Coronary artery (tissue), 2 donors: ENCODE measurements around the gene C11orf98.
"Not testable (repeated sequence)": the region's sequence is repeated elsewhere in the genome, so short reads cannot be mapped to it uniquely, and the experiment has no call there.

Experiments
- DNase-seq: peaks from one replicate; pipeline ENCODE4 v3.0.0-alpha.2; 2017; ENCODE audit warnings: low spot score
- H3K27ac ChIP-seq, 2 donors: fragments of 200-600 bp; sonication (generic); one replicate each; pipeline ENCODE4 v1.5.1; 2016 to 2019
- H3K4me3 ChIP-seq: fragments of 200-600 bp; sonication (generic); 2 replicates; pipeline ENCODE4 v1.5.1; 2016; ENCODE audit warnings: mild to moderate bottlenecking, moderate library complexity
- TF ChIP-seq, protein P1 (sequence below): fragments of 200-600 bp; sonication (generic); IDR thresholded peaks from one replicate; pipeline ENCODE4 v1.5.1; 2019; ENCODE audit warnings: antibody characterized with exemption

C11orf98 gene

GRCh38 chr11:62665599-62666258 lies 719 bp upstream of the C11orf98 start:
- Histone ChIP-seq H3K4me3 (peak overlapping the region; percentile 86), H3K27ac (peak overlapping the region; percentile 55 to 93)
- DNase-seq = peak; percentile 84
- TF ChIP-seq, protein P1, sequence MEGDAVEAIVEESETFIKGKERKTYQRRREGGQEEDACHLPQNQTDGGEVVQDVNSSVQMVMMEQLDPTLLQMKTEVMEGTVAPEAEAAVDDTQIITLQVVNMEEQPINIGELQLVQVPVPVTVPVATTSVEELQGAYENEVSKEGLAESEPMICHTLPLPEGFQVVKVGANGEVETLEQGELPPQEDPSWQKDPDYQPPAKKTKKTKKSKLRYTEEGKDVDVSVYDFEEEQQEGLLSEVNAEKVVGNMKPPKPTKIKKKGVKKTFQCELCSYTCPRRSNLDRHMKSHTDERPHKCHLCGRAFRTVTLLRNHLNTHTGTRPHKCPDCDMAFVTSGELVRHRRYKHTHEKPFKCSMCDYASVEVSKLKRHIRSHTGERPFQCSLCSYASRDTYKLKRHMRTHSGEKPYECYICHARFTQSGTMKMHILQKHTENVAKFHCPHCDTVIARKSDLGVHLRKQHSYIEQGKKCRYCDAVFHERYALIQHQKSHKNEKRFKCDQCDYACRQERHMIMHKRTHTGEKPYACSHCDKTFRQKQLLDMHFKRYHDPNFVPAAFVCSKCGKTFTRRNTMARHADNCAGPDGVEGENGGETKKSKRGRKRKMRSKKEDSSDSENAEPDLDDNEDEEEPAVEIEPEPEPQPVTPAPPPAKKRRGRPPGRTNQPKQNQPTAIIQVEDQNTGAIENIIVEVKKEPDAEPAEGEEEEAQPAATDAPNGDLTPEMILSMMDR = no peak

DNA sequence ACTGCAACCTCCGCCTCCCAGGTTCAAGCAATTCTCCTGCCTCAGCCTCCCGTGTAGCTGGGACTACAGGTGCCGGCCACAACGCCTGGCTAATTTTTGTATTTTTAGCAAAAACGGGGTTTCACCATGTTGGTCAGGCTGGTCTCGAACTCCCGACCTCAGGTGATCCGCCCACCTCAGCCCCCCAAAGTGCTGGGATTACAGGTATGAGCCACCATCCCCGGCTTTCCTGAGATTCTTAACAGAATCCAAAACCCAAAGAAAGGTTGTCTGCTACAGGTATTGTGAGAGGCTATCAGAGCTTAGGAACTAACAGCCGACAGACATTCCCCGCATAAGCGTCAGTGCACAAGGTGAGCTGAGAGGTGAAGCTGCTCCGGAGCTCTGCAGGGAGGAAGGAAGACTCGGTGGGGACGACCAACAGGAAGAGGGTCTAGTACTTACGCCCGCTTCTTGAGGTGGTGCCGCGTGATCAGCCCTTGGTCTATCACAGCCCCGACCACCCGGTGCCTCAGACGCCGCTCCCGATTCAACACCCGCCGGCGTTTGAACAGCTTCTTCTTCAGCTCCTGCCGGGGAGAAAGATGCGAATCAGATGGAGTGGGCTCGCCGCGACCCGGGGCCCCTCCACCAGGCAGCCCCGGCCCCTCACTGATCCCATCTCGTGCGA lies 470 bp downstream of the C11orf98 start:
- TF ChIP-seq, protein P1 = no peak
- Histone ChIP-seq H3K4me3 (peak overlapping the region; percentile 86), H3K27ac (peak overlapping the region; percentile 55 to 93)

GRCh38 chr11:62656796-62657429 lies 8.1 kb downstream of the C11orf98 start:
- Histone ChIP-seq H3K27ac (no peak overlapping the region), H3K4me3 (no peak overlapping the region)
- DNase-seq = no peak
- TF ChIP-seq, protein P1 = no peak

More for the DNA sequence above, 470 bp downstream of the C11orf98 start:
- no peak for DNase-seq

DNA sequence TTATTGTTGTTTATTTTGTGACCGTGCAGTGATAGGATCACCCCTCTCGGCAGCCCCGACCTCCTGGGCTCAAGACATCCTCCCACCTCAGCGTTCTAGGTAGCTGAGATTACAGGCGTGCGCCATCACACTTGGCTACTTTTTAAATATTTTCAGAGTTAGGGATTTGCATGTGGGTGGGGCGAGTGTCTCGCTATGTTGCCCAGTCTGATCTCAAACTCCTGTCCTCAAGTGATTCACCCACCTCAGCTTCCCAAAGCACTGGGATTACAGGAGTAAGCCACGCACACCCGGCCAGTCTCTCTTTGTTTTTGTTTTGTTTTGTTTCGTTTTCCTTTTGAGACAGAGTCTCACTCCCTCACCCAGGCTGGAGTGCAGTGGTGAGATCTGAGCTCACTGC lies 10.7 kb downstream of the C11orf98 start:
- Histone ChIP-seq H3K27ac (no peak overlapping the region), H3K4me3 (no peak overlapping the region)
- DNase-seq = no peak
- TF ChIP-seq, protein P1 = no peak

- DNase-seq = no peak
- H3K27ac ChIP-seq = peak overlapping the region; percentile 81 to 95
- peak overlapping the region; percentile 96 for H3K4me3 ChIP-seq
- TF ChIP-seq, protein P1 = no peak
These were observed 12.6 kb downstream of the C11orf98 start for GRCh38 chr11:62652161-62653006.

- not testable (repeated sequence) for H3K4me3 ChIP-seq, DNase-seq, H3K27ac ChIP-seq
These were observed 14.7 kb downstream of the C11orf98 start for GRCh38 chr11:62650283-62650682.

DNA sequence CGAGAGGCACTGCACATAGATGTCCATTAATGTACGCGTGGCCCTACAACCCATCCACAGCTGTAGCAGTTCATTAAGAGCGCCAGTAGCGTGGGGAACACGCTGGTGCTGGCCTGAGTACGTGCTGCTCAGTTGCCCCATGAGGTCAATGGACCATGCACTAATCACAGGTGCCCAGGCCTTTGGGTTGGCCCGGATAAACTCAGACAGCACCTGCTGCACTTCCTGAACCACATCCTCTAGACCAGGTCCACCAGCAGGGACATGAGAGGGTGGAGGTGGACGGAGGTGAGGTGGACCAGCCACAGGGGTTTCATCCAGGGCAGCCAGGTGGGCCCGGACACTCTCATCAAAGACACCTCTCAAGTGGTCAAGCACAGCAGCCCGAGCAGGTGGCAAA lies 15.5 kb downstream of the C11orf98 start:
- H3K27ac ChIP-seq = no peak overlapping the region
- DNase-seq = no peak
- TF ChIP-seq, protein P1 = no peak
- no peak overlapping the region for H3K4me3 ChIP-seq
